Lower lobe of right lung (tissue), 2 donors: Measurements from ENCODE around the gene DCDC1. TPM values are rescaled to one million over a fixed set of nuclear protein-coding genes. Genes with fewer than 3 reads are reported as not detected.

Experiments
- ATAC-seq, 2 donors: fragments of 200-7000 bp; cut with Tn5 transposase; one replicate each; pipeline ENCODE4 v1.9.1; 2020 to 2022; ENCODE audit warnings: mild to moderate bottlenecking in 2 of 2, moderate library complexity in 2 of 2
- DNase-seq: peaks from one replicate; pipeline ENCODE4 v3.0.0-alpha.2; 2020
- H3K27ac ChIP-seq: fragments of 200-600 bp; one replicate; pipeline ENCODE4 v1.8.0; 2022
- H3K27me3 ChIP-seq: fragments of 200-600 bp; one replicate; pipeline ENCODE4 v1.8.0; 2022; ENCODE audit warnings: low read depth
- H3K36me3 ChIP-seq: fragments of 200-600 bp; one replicate; pipeline ENCODE4 v1.8.0; 2022; ENCODE audit warnings: mild to moderate bottlenecking
- H3K4me1 ChIP-seq: fragments of 200-600 bp; one replicate; pipeline ENCODE4 v1.8.0; 2022
- H3K4me3 ChIP-seq: fragments of 200-600 bp; one replicate; pipeline ENCODE4 v1.8.0; 2022; ENCODE audit warnings: mild to moderate bottlenecking
- H3K9me3 ChIP-seq: fragments of 200-600 bp; one replicate; pipeline ENCODE4 v1.8.0; 2022
- intact Hi-C: fragments of 100-400 bp; cut with DNase I; formaldehyde crosslinking; loops from one replicate; pipeline ENCODE4 v1.11.0; 2022
- total RNA-seq: library from RNA; stranded (reverse); fragmentation: NEBNext Ultra II Directional; extraction: Animal tissue kit (Norgen Biotek cat#: 25700); gene quantifications from one replicate; pipeline ENCODE4 v1.2.1, GENCODE V29; 2021
- TF ChIP-seq, protein P1 (sequence below): fragments of 200-600 bp; IDR thresholded peaks from one replicate; pipeline ENCODE4 v1.8.0; 2022; ENCODE audit warnings: antibody characterized with exemption, mild to moderate bottlenecking
- donor health status: DM: no; HTN: yes; CAD: no; lungs with severe emphysema.

The DCDC1 gene
- total RNA-seq, 1 donor from 2014 or later: 4.1 TPM

DNA sequence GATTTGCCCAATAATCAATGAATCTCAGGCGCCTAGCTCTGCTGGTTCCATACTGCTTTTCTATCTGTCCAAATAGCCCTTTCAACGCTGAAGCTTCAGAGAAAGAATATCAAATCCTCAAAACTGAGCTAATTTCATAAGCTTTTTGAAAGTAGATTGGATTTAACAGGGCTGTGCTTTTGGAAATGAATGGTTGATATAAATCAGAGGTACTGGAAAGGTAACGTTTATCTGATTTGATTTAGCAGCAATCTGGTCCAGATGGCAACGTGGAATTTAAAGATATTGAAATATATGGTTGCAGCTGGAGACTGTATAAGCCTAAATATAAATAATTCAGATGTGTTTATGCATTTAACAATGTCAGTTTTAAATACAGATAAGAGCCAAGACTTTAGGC lies 553.9 kb downstream of the DCDC1 start:
- ATAC-seq: no peak
- intact Hi-C loops: no loop called here
- no peaks in the 10 kb centered on the region for H3K27me3 ChIP-seq
- H3K9me3 ChIP-seq: no peaks in the 10 kb centered on the region
- DNase-seq: no peak
- TF ChIP-seq, protein P1, sequence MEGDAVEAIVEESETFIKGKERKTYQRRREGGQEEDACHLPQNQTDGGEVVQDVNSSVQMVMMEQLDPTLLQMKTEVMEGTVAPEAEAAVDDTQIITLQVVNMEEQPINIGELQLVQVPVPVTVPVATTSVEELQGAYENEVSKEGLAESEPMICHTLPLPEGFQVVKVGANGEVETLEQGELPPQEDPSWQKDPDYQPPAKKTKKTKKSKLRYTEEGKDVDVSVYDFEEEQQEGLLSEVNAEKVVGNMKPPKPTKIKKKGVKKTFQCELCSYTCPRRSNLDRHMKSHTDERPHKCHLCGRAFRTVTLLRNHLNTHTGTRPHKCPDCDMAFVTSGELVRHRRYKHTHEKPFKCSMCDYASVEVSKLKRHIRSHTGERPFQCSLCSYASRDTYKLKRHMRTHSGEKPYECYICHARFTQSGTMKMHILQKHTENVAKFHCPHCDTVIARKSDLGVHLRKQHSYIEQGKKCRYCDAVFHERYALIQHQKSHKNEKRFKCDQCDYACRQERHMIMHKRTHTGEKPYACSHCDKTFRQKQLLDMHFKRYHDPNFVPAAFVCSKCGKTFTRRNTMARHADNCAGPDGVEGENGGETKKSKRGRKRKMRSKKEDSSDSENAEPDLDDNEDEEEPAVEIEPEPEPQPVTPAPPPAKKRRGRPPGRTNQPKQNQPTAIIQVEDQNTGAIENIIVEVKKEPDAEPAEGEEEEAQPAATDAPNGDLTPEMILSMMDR: no peak
- no peak overlapping the region for H3K4me3 ChIP-seq
- H3K4me1 ChIP-seq: no peaks in the 10 kb centered on the region
- no peaks in the 10 kb centered on the region for H3K36me3 ChIP-seq
- no peak overlapping the region for H3K27ac ChIP-seq

DNA sequence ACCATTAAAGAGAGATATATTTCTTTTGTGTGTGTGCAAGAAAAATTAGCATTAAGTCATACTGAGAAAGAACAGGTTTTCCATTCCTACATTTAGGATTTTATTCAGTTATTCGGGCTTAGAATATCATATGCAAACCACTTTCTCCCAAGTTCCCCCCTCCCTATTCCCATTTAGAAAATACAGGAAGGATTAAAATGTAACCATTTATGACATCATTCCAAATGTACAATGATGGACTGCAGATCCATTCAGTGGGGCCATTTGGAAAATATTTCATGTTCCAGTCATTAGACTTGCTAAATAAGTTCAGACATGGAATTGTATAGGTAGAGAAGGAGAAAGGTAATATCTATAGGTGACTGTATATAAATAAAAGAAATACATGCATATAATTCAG lies 554.8 kb downstream of the DCDC1 start:
- H3K27me3 ChIP-seq: no peaks in the 10 kb centered on the region
- H3K36me3 ChIP-seq: no peaks in the 10 kb centered on the region
- no peak overlapping the region for H3K4me3 ChIP-seq
- no peak for DNase-seq
- ATAC-seq: no peak
- no peaks in the 10 kb centered on the region for H3K4me1 ChIP-seq
- H3K9me3 ChIP-seq: no peaks in the 10 kb centered on the region
- no peak overlapping the region for H3K27ac ChIP-seq
- intact Hi-C loops: no loop called here
- TF ChIP-seq, protein P1: no peak

Other genes with a start within 250 kb of the DCDC1 start
- 16.3 TPM for gene DNAJC24, start 121 bp upstream of the DCDC1 start, total RNA-seq
- 14.4 TPM for gene IMMP1L, start 139.9 kb upstream of the DCDC1 start, total RNA-seq
- 22.1 TPM for gene ELP4, start 140.0 kb upstream of the DCDC1 start, total RNA-seq